ENCODE data around the gene FOXO6.

FOXO6 gene

DNA sequence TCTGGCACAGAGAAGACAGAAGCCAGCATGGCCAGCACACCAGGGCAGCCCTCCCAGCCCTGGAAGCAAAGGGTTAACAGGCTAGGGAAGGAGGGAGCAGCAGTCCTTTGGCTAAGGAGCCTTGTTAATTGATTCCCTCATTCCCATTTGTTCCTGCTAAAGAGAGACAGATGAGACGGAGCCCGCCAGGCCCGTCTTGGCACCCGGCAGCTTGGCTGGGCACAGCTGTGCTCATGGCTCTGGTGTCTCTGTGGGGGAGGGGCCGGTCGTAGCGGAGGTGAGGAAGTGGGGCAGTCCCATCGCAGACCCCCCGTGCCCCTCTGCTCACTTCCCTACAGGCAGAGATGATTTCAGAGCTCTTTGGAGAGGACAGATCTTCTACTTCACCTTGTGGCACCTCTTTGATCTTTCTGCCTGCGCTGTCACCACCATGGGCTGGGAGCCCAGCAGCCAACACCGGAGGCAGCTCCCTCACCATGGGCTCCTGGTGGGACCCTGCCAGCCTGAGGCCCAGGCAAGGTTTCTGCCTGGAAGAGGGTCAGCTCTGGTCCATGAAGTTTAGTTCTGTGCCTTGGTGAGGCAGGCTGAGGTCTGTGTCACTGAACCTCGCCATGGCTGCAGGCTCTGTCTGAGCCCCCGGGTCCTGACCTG, 38.0 kb downstream of the FOXO6 start:
- H3K36me3 ChIP-seq (ENCODE audit: control insufficient read depth, insufficient read depth, low read length): no peaks in the 10 kb centered on the region
- H3K4me1 ChIP-seq (ENCODE audit: control insufficient read depth, insufficient read depth, low read length): peaks cover 5% of the 10 kb centered on the region
- H3K4me3 ChIP-seq (ENCODE audit: low read length): no peak overlapping the region
- no peaks in the 10 kb centered on the region for H3K27me3 ChIP-seq (ENCODE audit: control insufficient read depth, insufficient read depth, low read length)
- peak overlapping the region; percentile 30 for H3K27ac ChIP-seq (ENCODE audit: low read depth, low read length)
- H3K9ac ChIP-seq (ENCODE audit: low read length): no peak overlapping the region

DNA sequence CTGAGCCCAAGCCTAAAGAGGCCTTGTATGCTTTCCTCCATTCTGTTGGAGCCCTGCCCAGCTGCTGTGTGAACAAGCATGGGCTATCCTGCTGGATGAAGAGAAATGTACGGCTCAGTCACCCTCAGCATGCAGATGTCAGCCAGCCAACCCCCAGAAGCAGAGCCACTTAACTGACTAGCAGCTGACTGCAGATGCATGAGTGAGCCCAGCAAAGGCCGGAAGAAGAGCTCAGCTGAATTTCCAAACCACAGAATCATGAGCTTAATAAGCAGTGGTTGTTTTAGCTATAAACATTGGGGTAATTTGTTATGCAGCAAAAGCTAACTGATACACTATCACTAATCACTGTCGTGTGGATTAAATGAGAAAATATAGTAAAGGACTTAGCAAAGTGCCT, 39.0 kb downstream of the FOXO6 start:
- H3K9ac ChIP-seq (ENCODE audit: low read length): no peak overlapping the region
- peaks cover 5% of the 10 kb centered on the region for H3K4me1 ChIP-seq (ENCODE audit: control insufficient read depth, insufficient read depth, low read length)
- H3K27ac ChIP-seq (ENCODE audit: low read depth, low read length): no peak overlapping the region
- H3K4me3 ChIP-seq (ENCODE audit: low read length): no peak overlapping the region
- no peaks in the 10 kb centered on the region for H3K27me3 ChIP-seq (ENCODE audit: control insufficient read depth, insufficient read depth, low read length)
- H3K36me3 ChIP-seq (ENCODE audit: control insufficient read depth, insufficient read depth, low read length): no peaks in the 10 kb centered on the region

GRCh38 chr1:41401899-41402298, 40.7 kb downstream of the FOXO6 start:
- Histone ChIP-seq H3K27me3 (ENCODE audit: control insufficient read depth, insufficient read depth, low read length) (no peaks in the 10 kb centered on the region), H3K4me1 (ENCODE audit: control insufficient read depth, insufficient read depth, low read length) (peaks cover 5% of the 10 kb centered on the region), H3K9ac (ENCODE audit: low read length) (no peak overlapping the region), H3K4me3 (ENCODE audit: low read length) (no peak overlapping the region), H3K36me3 (ENCODE audit: control insufficient read depth, insufficient read depth, low read length) (no peaks in the 10 kb centered on the region), H3K27ac (ENCODE audit: low read depth, low read length) (no peak overlapping the region)

DNA sequence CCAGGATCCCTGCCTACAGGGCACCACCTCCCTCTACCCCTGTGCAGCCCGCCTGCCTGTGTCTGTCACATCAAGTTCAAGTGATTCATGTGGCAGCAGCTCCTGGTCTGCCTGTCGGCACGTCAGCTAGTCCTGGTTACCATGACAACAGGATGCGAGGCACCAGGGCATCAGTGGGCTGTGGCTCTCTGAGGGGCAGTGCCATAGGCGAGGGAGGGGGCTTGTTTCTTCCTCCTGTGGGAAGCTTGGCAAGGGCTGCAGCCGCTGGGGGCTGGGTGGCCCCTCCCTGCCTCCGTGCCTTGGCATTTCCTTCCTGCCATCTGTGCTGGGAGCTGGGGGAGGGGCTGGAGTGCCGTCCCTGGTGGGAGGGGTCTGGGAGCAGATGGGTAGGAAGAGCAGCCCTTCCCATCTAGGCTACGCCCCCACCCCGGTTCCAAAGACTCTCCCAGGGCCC, 43.1 kb downstream of the FOXO6 start:
- H3K4me1 ChIP-seq (ENCODE audit: control insufficient read depth, insufficient read depth, low read length): peaks cover 1% of the 10 kb centered on the region
- H3K9ac ChIP-seq (ENCODE audit: low read length): no peak overlapping the region
- H3K27ac ChIP-seq (ENCODE audit: low read depth, low read length): no peak overlapping the region
- H3K4me3 ChIP-seq (ENCODE audit: low read length): no peak overlapping the region
- H3K36me3 ChIP-seq (ENCODE audit: control insufficient read depth, insufficient read depth, low read length): no peaks in the 10 kb centered on the region
- H3K27me3 ChIP-seq (ENCODE audit: control insufficient read depth, insufficient read depth, low read length): no peaks in the 10 kb centered on the region

GRCh38 chr1:41407664-41408252, 46.5 kb downstream of the FOXO6 start:
- no peak overlapping the region for H3K9ac ChIP-seq (ENCODE audit: low read length)
- H3K4me3 ChIP-seq (ENCODE audit: low read length): no peak overlapping the region
- H3K36me3 ChIP-seq (ENCODE audit: control insufficient read depth, insufficient read depth, low read length): no peaks in the 10 kb centered on the region
- no peaks in the 10 kb centered on the region for H3K4me1 ChIP-seq (ENCODE audit: control insufficient read depth, insufficient read depth, low read length)
- H3K27ac ChIP-seq (ENCODE audit: low read depth, low read length): no peak overlapping the region
- no peaks in the 10 kb centered on the region for H3K27me3 ChIP-seq (ENCODE audit: control insufficient read depth, insufficient read depth, low read length)

DNA sequence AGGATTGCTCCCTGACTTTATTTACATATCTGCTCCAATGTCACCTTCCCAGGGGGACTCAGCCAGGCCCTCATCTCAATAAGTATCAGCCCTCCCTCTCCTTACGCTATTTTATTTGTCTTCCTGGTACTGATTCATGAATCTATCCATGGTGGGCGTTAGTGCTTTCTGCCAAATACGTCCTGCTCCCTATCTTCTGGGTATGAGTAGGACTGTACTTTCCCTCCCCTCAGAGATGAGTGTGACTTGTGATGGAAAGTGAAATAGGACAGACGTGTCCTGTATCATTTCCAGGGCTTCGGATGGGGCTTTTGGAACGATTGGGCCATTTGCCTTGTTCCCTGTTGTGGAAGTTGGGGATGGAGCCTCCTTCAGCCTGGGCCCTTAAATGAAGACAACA, 47.5 kb downstream of the FOXO6 start:
- Histone ChIP-seq H3K9ac (ENCODE audit: low read length) (no peak overlapping the region), H3K27ac (ENCODE audit: low read depth, low read length) (no peak overlapping the region), H3K4me1 (ENCODE audit: control insufficient read depth, insufficient read depth, low read length) (no peaks in the 10 kb centered on the region), H3K4me3 (ENCODE audit: low read length) (no peak overlapping the region), H3K27me3 (ENCODE audit: control insufficient read depth, insufficient read depth, low read length) (no peaks in the 10 kb centered on the region), H3K36me3 (ENCODE audit: control insufficient read depth, insufficient read depth, low read length) (no peaks in the 10 kb centered on the region)

DNA sequence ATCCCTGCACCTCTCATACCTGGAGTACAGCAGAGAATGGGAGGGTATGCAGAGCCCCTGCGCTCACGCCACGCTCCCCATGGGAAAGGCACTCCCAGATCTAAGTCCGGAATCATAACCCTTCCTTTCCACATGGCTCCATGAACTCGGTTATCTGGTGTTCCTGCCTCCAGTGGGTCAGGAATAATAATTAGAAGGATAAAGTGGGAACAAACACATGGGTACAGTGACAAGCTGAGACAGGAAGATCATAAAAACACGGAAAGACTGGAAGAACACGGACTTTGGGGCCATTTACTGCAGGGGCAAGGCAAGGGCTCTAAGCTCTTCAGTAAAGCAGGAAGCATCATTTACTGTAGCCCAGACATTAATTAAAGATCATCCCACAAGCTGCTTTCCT, 48.6 kb downstream of the FOXO6 start:
- Histone ChIP-seq H3K9ac (ENCODE audit: low read length) (no peak overlapping the region), H3K4me1 (ENCODE audit: control insufficient read depth, insufficient read depth, low read length) (no peaks in the 10 kb centered on the region), H3K27me3 (ENCODE audit: control insufficient read depth, insufficient read depth, low read length) (no peaks in the 10 kb centered on the region), H3K4me3 (ENCODE audit: low read length) (no peak overlapping the region), H3K27ac (ENCODE audit: low read depth, low read length) (no peak overlapping the region), H3K36me3 (ENCODE audit: control insufficient read depth, insufficient read depth, low read length) (no peaks in the 10 kb centered on the region)

- Histone ChIP-seq H3K4me3 (ENCODE audit: low read length) (no peak overlapping the region), H3K4me1 (ENCODE audit: control insufficient read depth, insufficient read depth, low read length) (no peaks in the 10 kb centered on the region), H3K36me3 (ENCODE audit: control insufficient read depth, insufficient read depth, low read length) (no peaks in the 10 kb centered on the region), H3K27me3 (ENCODE audit: control insufficient read depth, insufficient read depth, low read length) (no peaks in the 10 kb centered on the region), H3K27ac (ENCODE audit: low read depth, low read length) (no peak overlapping the region), H3K9ac (ENCODE audit: low read length) (no peak overlapping the region)
Observed at GRCh38 chr1:41410462-41410861, 49.2 kb downstream of the FOXO6 start.

- no peak overlapping the region for H3K9ac ChIP-seq (ENCODE audit: low read length)
- no peak overlapping the region for H3K27ac ChIP-seq (ENCODE audit: low read depth, low read length)
- no peaks in the 10 kb centered on the region for H3K36me3 ChIP-seq (ENCODE audit: control insufficient read depth, insufficient read depth, low read length)
- H3K4me1 ChIP-seq (ENCODE audit: control insufficient read depth, insufficient read depth, low read length): no peaks in the 10 kb centered on the region
- H3K4me3 ChIP-seq (ENCODE audit: low read length): no peak overlapping the region
- H3K27me3 ChIP-seq (ENCODE audit: control insufficient read depth, insufficient read depth, low read length): no peaks in the 10 kb centered on the region
Observed at GRCh38 chr1:41411229-41411628, 50.0 kb downstream of the FOXO6 start.

DNA sequence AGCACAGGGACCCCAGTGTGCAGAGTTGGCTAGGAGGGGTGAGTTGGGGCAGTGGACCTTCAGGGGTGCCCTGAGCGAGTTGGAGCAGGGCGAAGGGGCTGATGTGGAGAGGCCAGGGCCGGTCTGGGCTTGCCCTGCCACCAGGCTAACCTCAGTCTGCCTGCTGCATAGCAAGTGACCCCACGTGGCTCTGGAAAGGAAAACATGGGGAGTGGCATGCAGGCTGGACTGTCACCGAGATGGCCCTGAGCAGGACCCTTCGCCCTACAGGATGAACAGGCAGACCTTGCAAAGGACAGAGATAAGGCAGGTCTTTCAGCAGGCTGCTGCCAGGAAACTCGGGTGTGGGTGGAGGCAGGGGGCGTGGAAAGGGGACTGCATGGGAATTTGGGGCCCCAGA, 51.5 kb downstream of the FOXO6 start:
- no peak overlapping the region for H3K4me3 ChIP-seq (ENCODE audit: low read length)
- no peak overlapping the region for H3K9ac ChIP-seq (ENCODE audit: low read length)

DNA sequence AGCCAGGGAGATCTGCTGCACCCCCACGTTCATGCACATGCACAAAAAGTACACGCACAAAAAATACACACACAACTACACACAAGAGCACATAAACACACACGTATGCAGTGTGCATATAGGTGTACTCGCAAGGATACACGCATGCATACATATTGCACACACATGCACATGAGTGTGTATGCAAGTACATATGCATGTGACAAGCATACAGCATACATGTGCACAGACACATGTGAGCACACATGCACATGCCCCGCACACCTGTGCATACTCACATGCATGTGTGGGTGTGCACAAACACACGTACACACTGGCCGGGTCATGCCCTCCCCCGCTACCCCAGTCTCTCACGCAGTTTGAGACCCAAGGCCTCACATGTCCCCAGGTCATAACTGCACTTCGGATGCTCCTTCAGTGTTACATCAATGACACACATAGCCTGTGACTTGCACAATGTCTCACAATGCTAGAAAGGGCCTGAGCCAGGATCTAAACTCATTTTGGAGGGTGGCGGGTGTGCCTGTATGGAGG, 52.6 kb downstream of the FOXO6 start:
- Histone ChIP-seq H3K4me1 (ENCODE audit: control insufficient read depth, insufficient read depth, low read length) (no peaks in the 10 kb centered on the region), H3K36me3 (ENCODE audit: control insufficient read depth, insufficient read depth, low read length) (no peaks in the 10 kb centered on the region), H3K27me3 (ENCODE audit: control insufficient read depth, insufficient read depth, low read length) (no peaks in the 10 kb centered on the region), H3K27ac (ENCODE audit: low read depth, low read length) (no peak overlapping the region), H3K9ac (ENCODE audit: low read length) (no peak overlapping the region), H3K4me3 (ENCODE audit: low read length) (no peak overlapping the region)

More for the DNA sequence above, 51.5 kb downstream of the FOXO6 start:
- Histone ChIP-seq H3K4me1 (ENCODE audit: control insufficient read depth, insufficient read depth, low read length) (no peaks in the 10 kb centered on the region), H3K27ac (ENCODE audit: low read depth, low read length) (no peak overlapping the region), H3K27me3 (ENCODE audit: control insufficient read depth, insufficient read depth, low read length) (no peaks in the 10 kb centered on the region), H3K36me3 (ENCODE audit: control insufficient read depth, insufficient read depth, low read length) (no peaks in the 10 kb centered on the region)

DNA sequence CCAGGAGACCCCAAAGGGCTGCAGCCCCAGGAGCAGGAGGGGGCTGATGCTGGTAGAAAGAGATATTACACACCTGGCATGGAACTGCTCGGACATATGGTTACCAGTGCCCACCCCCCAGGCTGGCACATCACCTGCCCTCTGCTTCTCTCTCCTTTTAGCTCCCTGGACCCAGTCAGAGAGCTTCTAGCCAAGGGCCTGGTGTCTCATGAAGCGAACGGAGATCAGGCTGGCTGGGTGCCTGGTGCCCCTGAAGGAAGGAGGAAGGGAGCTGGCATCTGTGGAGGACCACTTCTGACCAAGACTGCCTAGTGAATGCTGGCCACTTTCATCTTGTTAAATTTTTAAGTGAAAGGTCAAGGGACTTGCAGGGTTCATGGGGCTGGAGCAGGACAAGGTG, 53.1 kb downstream of the FOXO6 start:
- Histone ChIP-seq H3K36me3 (ENCODE audit: control insufficient read depth, insufficient read depth, low read length) (no peaks in the 10 kb centered on the region), H3K27ac (ENCODE audit: low read depth, low read length) (no peak overlapping the region), H3K4me3 (ENCODE audit: low read length) (no peak overlapping the region), H3K4me1 (ENCODE audit: control insufficient read depth, insufficient read depth, low read length) (no peaks in the 10 kb centered on the region), H3K9ac (ENCODE audit: low read length) (no peak overlapping the region), H3K27me3 (ENCODE audit: control insufficient read depth, insufficient read depth, low read length) (no peaks in the 10 kb centered on the region)

Measured in rectal smooth muscle tissue (tissue), 1 donor.